PC-9 (cell line): ENCODE data around the gene OR2V2. TPM values are rescaled to one million over a fixed set of nuclear protein-coding genes. Genes with fewer than 3 reads are reported as not detected.

ENCODE experiments used
- BruUV-seq: library from RNA; stranded (reverse); fragments of 400-500 nt; replicated peaks from 2 replicates; lab custom pipeline; 2021; lab: Mats Ljungman, UMichigan
- CTCF ChIA-PET: fragments of 300-600 bp; sonication (Branson Sonifier 250); formaldehyde crosslinking; loops from one replicate; lab custom pipeline; 2022; ENCODE audit warnings: antibody characterized with exemption; lab: Charles Lee
- POLR2A ChIA-PET: fragments of 300-600 bp; sonication (Branson Sonifier 250); formaldehyde crosslinking; loops from one replicate; lab custom pipeline; 2022; ENCODE audit warnings: antibody characterized with exemption; ENCODE audit not compliant: unreplicated experiment; lab: Charles Lee
- DNase-seq, 2 experiments: peaks; one replicate each; pipeline versions ENCODE4 v3.0.0 to v3.0.0-alpha.2; 2015 to 2022; ENCODE audit warnings: mixed read lengths in 1 of 2
- H2AFZ ChIP-seq: fragments of 200-600 bp; sonication (generic); 2 replicates; pipeline ENCODE4 v1.8.1; 2017; ENCODE audit warnings: antibody characterized with exemption
- H3F3A ChIP-seq: fragments of 200-600 bp; sonication (generic); 2 replicates; pipeline ENCODE4 v1.8.1; 2017; ENCODE audit warnings: antibody characterized with exemption, mild to moderate bottlenecking, low read depth; ENCODE audit not compliant: insufficient read depth
- H3K27ac ChIP-seq: fragments of 200-600 bp; sonication (generic); 2 replicates; pipeline ENCODE4 v1.6.1; 2016; ENCODE audit warnings: mixed run types
- H3K27me3 ChIP-seq: fragments of 200-600 bp; sonication (generic); 2 replicates; pipeline ENCODE4 v1.6.1; 2016; ENCODE audit warnings: low read depth, mixed run types; ENCODE audit not compliant: insufficient read depth
- H3K36me3 ChIP-seq: fragments of 200-600 bp; sonication (generic); 2 replicates; pipeline ENCODE4 v1.6.1; 2016; ENCODE audit warnings: low read depth, mixed run types
- H3K4me1 ChIP-seq: fragments of 200-600 bp; sonication (generic); replicated peaks from 2 replicates; pipeline ENCODE4 v1.6.1; 2016; ENCODE audit warnings: mixed run types; ENCODE audit not compliant: insufficient read depth
- H3K4me2 ChIP-seq: fragments of 200-600 bp; sonication (generic); 2 replicates; pipeline ENCODE4 v1.6.1; 2017; ENCODE audit warnings: mixed run types
- H3K4me3 ChIP-seq: fragments of 200-600 bp; sonication (generic); 2 replicates; pipeline ENCODE4 v1.6.1; 2016; ENCODE audit warnings: mixed run types
- H3K79me2 ChIP-seq: fragments of 200-600 bp; sonication (generic); 2 replicates; pipeline ENCODE4 v1.6.1; 2017; ENCODE audit warnings: low read depth, mixed run types
- H3K9me2 ChIP-seq: fragments of 200-600 bp; sonication (generic); 2 replicates; pipeline ENCODE4 v1.8.1; 2017; ENCODE audit warnings: mild to moderate bottlenecking; ENCODE audit not compliant: insufficient read depth
- H3K9me3 ChIP-seq: fragments of 200-600 bp; sonication (generic); 2 replicates; pipeline ENCODE4 v1.8.1; 2016; ENCODE audit warnings: low read depth; ENCODE audit not compliant: insufficient read depth
- H4K20me1 ChIP-seq: fragments of 200-600 bp; sonication (generic); 2 replicates; pipeline ENCODE4 v1.8.1; 2017; ENCODE audit not compliant: insufficient read depth
- EZH2 ChIP-seq: fragments of 200-600 bp; sonication (generic); IDR thresholded peaks from 2 replicates; pipeline ENCODE4 v1.8.0; 2017; ENCODE audit warnings: antibody characterized with exemption, low read depth
- intact Hi-C: fragments of 100-400 bp; cut with micrococcal nuclease; formaldehyde crosslinking; loops from one replicate; pipeline ENCODE4 v1.10.0; 2022; ENCODE audit not compliant: unreplicated experiment
- total RNA-seq: library from RNA; stranded (reverse); gene quantifications from 2 replicates; pipeline ENCODE4 v1.2.3, GENCODE V29; 2021
- TF ChIP-seq, protein P1 (sequence below): fragments of 200-600 bp; sonication (generic); conservative IDR thresholded peaks from 2 replicates; pipeline ENCODE4 v1.6.1; 2017; ENCODE audit warnings: mixed run types, antibody characterized with exemption, mild to moderate bottlenecking, moderate library complexity

The OR2V2 gene
- total RNA-seq, 1 experiment from 2014 or later: not detected

DNA sequence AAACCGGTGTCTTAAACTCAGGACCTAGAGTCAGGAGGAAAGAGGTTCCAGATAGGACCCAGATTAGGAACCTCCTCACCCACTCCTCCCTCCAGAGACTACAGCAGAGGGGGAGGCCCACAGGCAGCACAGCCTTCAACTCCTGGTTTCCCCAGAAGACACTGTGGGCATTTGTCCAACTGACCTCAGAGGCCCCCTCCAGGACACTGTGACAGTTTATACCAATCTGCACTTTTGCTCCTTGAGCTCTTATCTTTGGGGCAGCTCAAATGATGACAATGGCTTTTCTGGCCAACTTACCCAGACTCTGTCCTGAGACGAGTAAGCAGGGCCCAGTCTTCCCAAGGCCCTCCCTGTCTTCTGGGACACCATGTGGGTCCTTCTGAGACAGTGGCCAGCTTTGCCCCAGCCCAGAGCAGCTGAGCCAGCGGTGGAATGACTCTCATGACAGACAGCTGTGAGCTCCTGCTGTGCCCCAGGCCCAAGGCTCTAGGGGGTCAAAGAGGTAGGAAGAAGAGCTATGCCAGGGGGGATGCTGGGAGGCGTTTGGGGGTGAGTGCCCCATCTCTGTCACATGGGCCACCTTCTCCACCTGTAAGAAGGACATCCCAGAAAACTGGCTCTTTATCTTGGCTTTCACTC lies 14.3 kb downstream of the OR2V2 start:
- TF ChIP-seq EZH2: no peak
- TF ChIP-seq, protein P1, sequence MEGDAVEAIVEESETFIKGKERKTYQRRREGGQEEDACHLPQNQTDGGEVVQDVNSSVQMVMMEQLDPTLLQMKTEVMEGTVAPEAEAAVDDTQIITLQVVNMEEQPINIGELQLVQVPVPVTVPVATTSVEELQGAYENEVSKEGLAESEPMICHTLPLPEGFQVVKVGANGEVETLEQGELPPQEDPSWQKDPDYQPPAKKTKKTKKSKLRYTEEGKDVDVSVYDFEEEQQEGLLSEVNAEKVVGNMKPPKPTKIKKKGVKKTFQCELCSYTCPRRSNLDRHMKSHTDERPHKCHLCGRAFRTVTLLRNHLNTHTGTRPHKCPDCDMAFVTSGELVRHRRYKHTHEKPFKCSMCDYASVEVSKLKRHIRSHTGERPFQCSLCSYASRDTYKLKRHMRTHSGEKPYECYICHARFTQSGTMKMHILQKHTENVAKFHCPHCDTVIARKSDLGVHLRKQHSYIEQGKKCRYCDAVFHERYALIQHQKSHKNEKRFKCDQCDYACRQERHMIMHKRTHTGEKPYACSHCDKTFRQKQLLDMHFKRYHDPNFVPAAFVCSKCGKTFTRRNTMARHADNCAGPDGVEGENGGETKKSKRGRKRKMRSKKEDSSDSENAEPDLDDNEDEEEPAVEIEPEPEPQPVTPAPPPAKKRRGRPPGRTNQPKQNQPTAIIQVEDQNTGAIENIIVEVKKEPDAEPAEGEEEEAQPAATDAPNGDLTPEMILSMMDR: no peak

DNA sequence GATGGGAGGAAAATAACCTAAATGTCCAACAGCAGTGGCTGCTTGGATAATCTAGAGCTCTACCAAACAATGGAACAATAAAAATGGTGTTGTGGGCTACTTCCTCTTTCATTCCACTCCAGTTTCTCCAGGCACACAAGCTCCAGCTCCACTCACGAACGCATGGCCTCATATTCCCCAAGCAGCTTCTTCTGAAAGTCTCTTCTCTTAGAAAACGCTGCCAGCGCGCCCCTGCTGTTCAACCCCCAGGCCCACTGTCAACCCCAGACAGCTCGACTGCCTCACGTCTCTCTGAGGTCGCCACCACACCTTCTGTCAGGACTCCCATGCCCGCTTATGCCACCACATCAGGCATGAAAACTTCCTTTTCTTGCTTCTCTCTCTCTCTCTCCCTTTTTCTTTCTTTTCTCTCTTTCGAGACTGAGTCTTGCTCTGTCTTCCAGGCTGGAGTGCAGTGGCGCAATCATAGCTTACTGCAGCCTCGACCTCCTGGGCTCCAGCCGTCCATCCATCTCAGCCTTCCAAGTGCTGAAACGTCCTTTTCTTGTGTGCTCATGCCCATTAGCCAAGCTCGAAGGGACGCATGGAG lies 16.2 kb downstream of the OR2V2 start:
- no peak overlapping the region for H3K27ac ChIP-seq
- H3K4me2 ChIP-seq: no peak overlapping the region
- H3K27me3 ChIP-seq: no peaks in the 10 kb centered on the region
- no peaks in the 10 kb centered on the region for H3K9me2 ChIP-seq
- TF ChIP-seq, protein P1: no peak
- TF ChIP-seq EZH2: no peak
- no TSS peak for BruUV-seq
- H4K20me1 ChIP-seq: no peaks in the 10 kb centered on the region
- no peaks in the 10 kb centered on the region for H3K9me3 ChIP-seq
- no peak for DNase-seq
- peaks cover 22% of the 10 kb centered on the region; the same call in 1 of the 2 replicates for H3F3A ChIP-seq
- ChIA-PET POLR2A (no interaction called here), CTCF (no interaction called here)
- no peak overlapping the region for H2AFZ ChIP-seq
- no peaks in the 10 kb centered on the region for H3K36me3 ChIP-seq
- intact Hi-C loops: no loop called here
- H3K4me3 ChIP-seq: no peak overlapping the region
- H3K79me2 ChIP-seq: no peaks in the 10 kb centered on the region
- peaks cover 17% of the 10 kb centered on the region for H3K4me1 ChIP-seq

More for the DNA sequence above, 14.3 kb downstream of the OR2V2 start:
- H3K4me2 ChIP-seq: peak overlapping the region; percentile 76
- H3K4me3 ChIP-seq: peak overlapping the region; percentile 40; the same call in 1 of the 2 replicates
- DNase-seq: no peak
- ChIA-PET CTCF (no interaction called here), POLR2A (no interaction called here)
- peak overlapping the region; percentile 79 for H2AFZ ChIP-seq
- no peaks in the 10 kb centered on the region for H3K9me3 ChIP-seq
- H3K27ac ChIP-seq: peak overlapping the region; percentile 77
- intact Hi-C loops: no loop called here
- no peaks in the 10 kb centered on the region for H3K36me3 ChIP-seq
- no peaks in the 10 kb centered on the region for H3K79me2 ChIP-seq
- peaks cover 22% of the 10 kb centered on the region; the same call in 1 of the 2 replicates for H3F3A ChIP-seq
- no peaks in the 10 kb centered on the region for H3K9me2 ChIP-seq
- no TSS peak for BruUV-seq
- H3K27me3 ChIP-seq: no peaks in the 10 kb centered on the region
- no peaks in the 10 kb centered on the region for H4K20me1 ChIP-seq
- H3K4me1 ChIP-seq: peaks cover 17% of the 10 kb centered on the region

DNA sequence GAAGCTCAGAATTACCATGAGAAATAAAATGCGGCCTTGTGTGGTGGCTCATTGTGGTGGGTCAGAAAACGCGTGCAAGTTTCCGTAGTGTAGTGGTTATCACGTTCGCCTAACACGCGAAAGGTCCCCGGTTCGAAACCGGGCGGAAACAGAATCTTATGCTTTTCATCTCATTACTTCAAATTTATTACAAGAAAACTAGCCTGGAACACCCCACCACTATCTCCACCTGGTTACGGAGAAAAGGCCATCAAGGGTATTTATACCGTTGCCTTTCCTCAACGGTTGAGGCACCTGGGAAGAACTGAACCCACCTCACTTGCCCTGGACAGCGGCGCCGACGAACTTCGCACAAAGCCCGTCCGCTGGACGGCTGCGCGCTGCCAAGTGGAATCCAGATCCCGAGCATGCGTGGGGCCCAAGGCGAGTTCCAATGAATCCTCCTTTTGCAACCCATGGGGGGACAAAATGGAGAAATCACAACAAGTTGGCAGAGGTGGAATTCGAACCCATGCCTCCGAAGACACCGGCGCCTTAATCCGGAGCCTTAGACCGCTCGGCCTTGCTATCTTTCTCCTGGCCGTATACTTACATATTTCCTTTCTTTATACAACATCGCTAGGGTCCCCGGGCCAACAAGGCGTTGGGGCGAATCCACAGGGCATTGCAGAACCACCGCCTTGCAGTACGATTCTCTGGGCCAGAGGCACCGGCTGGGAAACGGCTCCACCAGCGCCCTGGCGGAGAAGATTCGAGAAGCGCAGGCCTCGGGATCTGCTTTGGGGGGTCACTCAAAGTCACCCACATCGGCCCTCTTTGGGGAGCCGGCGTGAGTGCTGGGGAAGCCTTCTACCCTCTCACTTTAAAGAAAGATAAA lies 16.9 kb downstream of the OR2V2 start:
- Histone ChIP-seq H3K4me1 (peaks cover 17% of the 10 kb centered on the region), H4K20me1 (no peaks in the 10 kb centered on the region), H3K36me3 (no peaks in the 10 kb centered on the region), H3K79me2 (no peaks in the 10 kb centered on the region), H2AFZ (no peak overlapping the region), H3K9me2 (no peaks in the 10 kb centered on the region), H3K27me3 (no peaks in the 10 kb centered on the region), H3K4me3 (no peak overlapping the region), H3F3A (peaks cover 22% of the 10 kb centered on the region; the same call in 1 of the 2 replicates), H3K4me2 (no peak overlapping the region), H3K9me3 (no peaks in the 10 kb centered on the region), H3K27ac (no peak overlapping the region)
- no TSS peak for BruUV-seq
- ChIA-PET CTCF (no interaction called here), POLR2A (no interaction called here)
- TF ChIP-seq EZH2: no peak
- TF ChIP-seq, protein P1: no peak
- DNase-seq: no peak
- intact Hi-C loops: no loop called here
